ENCODE data around the gene CFDP1. TPM values are rescaled to one million over a fixed set of nuclear protein-coding genes. Genes with fewer than 3 reads are reported as not detected.
"Not testable (repeated sequence)": the region's sequence is repeated elsewhere in the genome, so short reads cannot be mapped to it uniquely, and the experiment has no call there.

The CFDP1 gene
- total RNA-seq, 1 experiment from 2014 or later = 52.6 TPM

DNA sequence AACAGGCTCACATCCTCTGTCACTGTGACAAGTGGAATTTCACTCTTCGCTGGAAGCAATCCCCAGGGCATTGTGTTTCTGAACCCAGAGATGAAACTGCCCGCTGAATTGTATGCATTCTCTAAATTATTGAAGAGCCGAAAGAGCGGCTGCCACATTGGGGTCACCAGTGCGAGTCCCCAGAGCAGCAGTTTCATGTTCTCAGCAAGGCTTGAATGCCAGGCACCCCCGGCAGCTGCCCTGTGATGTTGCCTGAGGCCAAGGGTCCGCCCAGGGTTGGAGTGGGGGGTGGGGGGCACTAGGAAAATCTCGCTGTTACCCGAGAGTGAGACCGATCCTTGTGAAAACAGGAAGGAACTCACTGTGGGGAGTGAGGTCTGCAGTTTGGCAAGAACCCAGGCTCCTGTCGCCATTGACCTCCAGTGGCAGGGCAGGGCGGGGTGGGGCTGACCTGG is 161.2 kb downstream of the CFDP1 start:
- H4K20me1 ChIP-seq (ENCODE audit: insufficient read depth) = no peaks in the 10 kb centered on the region
- H3K4me1 ChIP-seq (replicated peaks; ENCODE audit: insufficient read depth) = peaks cover 24% of the 10 kb centered on the region
- H3K4me3 ChIP-seq = no peak overlapping the region
- POLR2A ChIA-PET (ENCODE audit: unreplicated experiment) = no interaction called here
- no peak overlapping the region for H3K27ac ChIP-seq
- BruUV-seq (replicated peaks) = no TSS peak
- no peaks in the 10 kb centered on the region for H3K9me2 ChIP-seq (ENCODE audit: insufficient read depth)
- peak in 1 of 2 experiments; percentile 12 for DNase-seq
- no peaks in the 10 kb centered on the region for H3K79me2 ChIP-seq (ENCODE audit: low read depth)
- no peak overlapping the region for H2AFZ ChIP-seq
- intact Hi-C loops (cut with micrococcal nuclease; ENCODE audit: unreplicated experiment) = no loop called here
- no peaks in the 10 kb centered on the region for H3K36me3 ChIP-seq (ENCODE audit: low read depth)
- H3K27me3 ChIP-seq (ENCODE audit: insufficient read depth, low read depth) = no peaks in the 10 kb centered on the region
- H3F3A ChIP-seq (ENCODE audit: insufficient read depth, low read depth) = peaks cover 11% of the 10 kb centered on the region; the same call in 1 of the 2 replicates
- H3K4me2 ChIP-seq = no peak overlapping the region
- H3K9me3 ChIP-seq (ENCODE audit: insufficient read depth, low read depth) = no peaks in the 10 kb centered on the region
- CTCF ChIA-PET = interaction anchor here (0.7 kb wide), 1 partner anchor 522 kb away, joined by 4 read pairs; no protein-coding TSS in a partner anchor
- TF ChIP-seq, protein P1, sequence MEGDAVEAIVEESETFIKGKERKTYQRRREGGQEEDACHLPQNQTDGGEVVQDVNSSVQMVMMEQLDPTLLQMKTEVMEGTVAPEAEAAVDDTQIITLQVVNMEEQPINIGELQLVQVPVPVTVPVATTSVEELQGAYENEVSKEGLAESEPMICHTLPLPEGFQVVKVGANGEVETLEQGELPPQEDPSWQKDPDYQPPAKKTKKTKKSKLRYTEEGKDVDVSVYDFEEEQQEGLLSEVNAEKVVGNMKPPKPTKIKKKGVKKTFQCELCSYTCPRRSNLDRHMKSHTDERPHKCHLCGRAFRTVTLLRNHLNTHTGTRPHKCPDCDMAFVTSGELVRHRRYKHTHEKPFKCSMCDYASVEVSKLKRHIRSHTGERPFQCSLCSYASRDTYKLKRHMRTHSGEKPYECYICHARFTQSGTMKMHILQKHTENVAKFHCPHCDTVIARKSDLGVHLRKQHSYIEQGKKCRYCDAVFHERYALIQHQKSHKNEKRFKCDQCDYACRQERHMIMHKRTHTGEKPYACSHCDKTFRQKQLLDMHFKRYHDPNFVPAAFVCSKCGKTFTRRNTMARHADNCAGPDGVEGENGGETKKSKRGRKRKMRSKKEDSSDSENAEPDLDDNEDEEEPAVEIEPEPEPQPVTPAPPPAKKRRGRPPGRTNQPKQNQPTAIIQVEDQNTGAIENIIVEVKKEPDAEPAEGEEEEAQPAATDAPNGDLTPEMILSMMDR (conservative IDR thresholded peaks at IDR 0.05) = no peak
- TF ChIP-seq EZH2 (IDR thresholded peaks at IDR 0.05; ENCODE audit: low read depth) = no peak

DNA sequence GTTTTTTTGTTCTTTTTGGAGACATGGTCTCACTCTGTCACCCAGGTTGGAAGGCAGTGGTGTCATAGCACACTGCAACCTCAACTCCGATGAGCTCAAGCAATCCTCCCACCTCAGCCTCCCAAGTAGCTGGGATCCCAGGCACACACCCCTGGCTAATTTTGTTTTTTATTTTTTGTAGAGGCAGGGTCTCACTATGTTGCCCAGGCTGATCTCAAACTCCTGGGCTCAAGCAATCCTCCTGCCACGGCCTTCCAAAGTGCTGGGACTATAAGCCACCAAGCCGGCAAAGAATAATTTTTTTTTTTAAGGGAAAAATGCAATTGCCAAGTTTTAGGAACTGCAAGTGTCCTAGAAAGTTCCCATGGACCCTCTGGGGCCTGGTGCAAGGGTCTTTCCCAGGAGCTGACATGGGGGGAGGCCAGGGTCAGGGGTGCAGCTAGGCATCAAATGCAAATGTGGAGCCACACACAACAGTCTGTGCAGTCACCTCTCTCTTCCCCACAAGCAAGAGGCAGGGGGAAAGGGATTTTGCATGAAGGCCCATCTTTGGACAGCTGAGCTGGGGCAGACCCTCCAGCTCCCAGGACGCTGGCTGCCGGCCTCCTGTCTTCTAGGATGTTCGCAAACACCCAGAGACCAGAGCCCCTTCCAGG is 161.7 kb downstream of the CFDP1 start:
- no peaks in the 10 kb centered on the region for H4K20me1 ChIP-seq (ENCODE audit: insufficient read depth)
- DNase-seq = peak in 1 of 2 experiments; percentile 15
- no peak overlapping the region for H3K27ac ChIP-seq
- no peak overlapping the region for H2AFZ ChIP-seq
- ChIA-PET CTCF (interaction anchor here (0.7 kb wide), 1 partner anchor 522 kb away, joined by 4 read pairs; no protein-coding TSS in a partner anchor), POLR2A (ENCODE audit: unreplicated experiment) (interaction anchor here (0.5 kb wide), 1 partner anchor 17 kb away, joined by 4 read pairs; no protein-coding TSS in a partner anchor)
- H3K27me3 ChIP-seq (ENCODE audit: insufficient read depth, low read depth) = no peaks in the 10 kb centered on the region
- no peaks in the 10 kb centered on the region for H3K79me2 ChIP-seq (ENCODE audit: low read depth)
- no peaks in the 10 kb centered on the region for H3K36me3 ChIP-seq (ENCODE audit: low read depth)
- intact Hi-C loops (cut with micrococcal nuclease; ENCODE audit: unreplicated experiment) = no loop called here
- H3K9me3 ChIP-seq (ENCODE audit: insufficient read depth, low read depth) = no peaks in the 10 kb centered on the region
- H3K4me3 ChIP-seq = no peak overlapping the region
- H3K4me1 ChIP-seq (replicated peaks; ENCODE audit: insufficient read depth) = peaks cover 29% of the 10 kb centered on the region
- peaks cover 11% of the 10 kb centered on the region; the same call in 1 of the 2 replicates for H3F3A ChIP-seq (ENCODE audit: insufficient read depth, low read depth)
- TF ChIP-seq EZH2 (IDR thresholded peaks at IDR 0.05; ENCODE audit: low read depth) = no peak
- TF ChIP-seq, protein P1 (conservative IDR thresholded peaks at IDR 0.05) = no peak
- no peak overlapping the region for H3K4me2 ChIP-seq
- no TSS peak for BruUV-seq (replicated peaks)
- no peaks in the 10 kb centered on the region for H3K9me2 ChIP-seq (ENCODE audit: insufficient read depth)

DNA sequence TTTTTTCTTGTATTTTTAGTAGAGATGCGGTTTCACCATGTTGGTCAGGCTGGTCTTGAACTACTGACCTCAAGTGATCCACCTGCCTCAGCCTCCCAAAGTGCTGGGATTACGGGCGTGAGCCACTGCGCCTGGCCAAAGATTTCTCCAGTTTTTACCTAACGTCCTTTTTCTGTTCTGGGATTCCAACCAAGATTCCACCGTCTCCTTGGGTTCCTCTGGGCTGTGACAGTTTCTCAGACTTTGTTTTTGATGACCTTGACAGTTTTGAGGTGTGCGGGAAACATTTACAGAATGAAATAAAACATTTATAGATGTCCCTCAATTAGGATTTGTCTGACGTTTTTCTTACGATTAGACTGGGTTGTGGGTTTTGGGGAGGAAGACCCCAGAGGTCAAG is 163.9 kb downstream of the CFDP1 start:
- H3K36me3 ChIP-seq (ENCODE audit: low read depth); H3K4me2 ChIP-seq; H3K27ac ChIP-seq; H3K27me3 ChIP-seq (ENCODE audit: insufficient read depth, low read depth); H3K4me3 ChIP-seq; intact Hi-C loops (cut with micrococcal nuclease; ENCODE audit: unreplicated experiment); H2AFZ ChIP-seq; H3K9me2 ChIP-seq (ENCODE audit: insufficient read depth); H3K9me3 ChIP-seq (ENCODE audit: insufficient read depth, low read depth); BruUV-seq (replicated peaks); CTCF ChIA-PET; POLR2A ChIA-PET (ENCODE audit: unreplicated experiment); DNase-seq; H4K20me1 ChIP-seq (ENCODE audit: insufficient read depth): not testable (repeated sequence)
- H3K4me1 ChIP-seq (replicated peaks; ENCODE audit: insufficient read depth) = peaks cover 41% of the 10 kb centered on the region
- H3F3A ChIP-seq (ENCODE audit: insufficient read depth, low read depth) = peaks cover 11% of the 10 kb centered on the region; the same call in 1 of the 2 replicates
- peaks cover 13% of the 10 kb centered on the region for H3K79me2 ChIP-seq (ENCODE audit: low read depth)

Data from PC-9 (cell line).